Stomach smooth muscle (tissue), 2 donors: ENCODE data around the gene CRB1.

Experiments used
- H3K27ac ChIP-seq: one replicate; pipeline ENCODE4 v1.7.0; 2013; ENCODE audit warnings: mild to moderate bottlenecking, low read length, inconsistent platforms
- H3K27me3 ChIP-seq, 2 donors: one replicate each; pipeline ENCODE4 v1.7.0; 2013; ENCODE audit warnings: low read length in 2 of 2; ENCODE audit not compliant: insufficient read depth in 2 of 2, control insufficient read depth in 1 of 2
- H3K36me3 ChIP-seq, 2 donors: one replicate each; pipeline ENCODE4 v1.7.0; 2013; ENCODE audit warnings: low read length in 2 of 2; ENCODE audit not compliant: control insufficient read depth in 2 of 2, insufficient read depth in 2 of 2
- H3K4me1 ChIP-seq: one replicate; pipeline ENCODE4 v1.7.0; 2013; ENCODE audit warnings: low read length; ENCODE audit not compliant: control insufficient read depth, insufficient read depth
- H3K4me3 ChIP-seq, 2 donors: one replicate each; pipeline ENCODE4 v1.7.0; 2013; ENCODE audit warnings: low read length in 2 of 2
- H3K9ac ChIP-seq, 2 donors: one replicate each; pipeline ENCODE4 v1.7.0; 2013; ENCODE audit warnings: low read length in 2 of 2, mild to moderate bottlenecking in 1 of 2
- H3K9me3 ChIP-seq, 2 donors: one replicate each; pipeline ENCODE4 v1.7.0; 2013; ENCODE audit warnings: low read length in 2 of 2; ENCODE audit not compliant: control insufficient read depth in 2 of 2
- donor health status: healthy.
- donor health status: Pancreatic carcinoma.

The CRB1 gene

GRCh38 chr1:197521118-197521739 lies 253.2 kb downstream of the CRB1 start:
- Histone ChIP-seq H3K4me3 (no peak overlapping the region), H3K9me3 (no peaks in the 10 kb centered on the region), H3K27me3 (no peaks in the 10 kb centered on the region), H3K9ac (no peak overlapping the region), H3K36me3 (no peaks in the 10 kb centered on the region), H3K4me1 (no peaks in the 10 kb centered on the region), H3K27ac (no peak overlapping the region)

DNA sequence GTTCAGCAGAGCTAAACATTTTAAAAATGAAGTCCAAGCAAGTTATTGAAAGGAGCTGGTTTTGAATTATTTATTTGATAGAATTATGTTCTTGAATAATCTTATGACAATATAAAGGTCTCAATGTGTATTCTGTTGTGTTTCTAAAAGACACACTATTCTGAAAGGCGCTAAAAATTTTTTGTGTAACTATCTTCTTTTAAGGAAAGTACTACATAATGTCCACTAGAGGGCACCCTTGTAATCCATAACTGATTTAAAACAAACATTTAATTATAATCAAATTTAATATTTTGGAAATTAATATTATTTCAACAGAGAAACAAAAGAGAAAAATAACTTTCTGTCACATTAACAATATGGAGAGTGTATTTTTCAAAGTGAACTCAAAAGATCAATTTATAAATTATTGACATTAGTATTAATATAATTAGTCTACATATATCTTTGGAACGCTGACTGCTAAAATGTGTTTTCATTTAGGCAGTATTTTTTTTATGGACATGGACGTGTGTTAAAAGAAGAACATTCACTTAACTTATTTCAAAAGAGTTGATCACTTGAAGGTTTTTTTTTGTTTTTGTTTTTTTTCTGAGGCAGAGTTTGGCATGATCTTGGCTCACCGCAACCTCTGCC lies 258.8 kb downstream of the CRB1 start:
- Histone ChIP-seq H3K27ac (no peak overlapping the region), H3K27me3 (no peaks in the 10 kb centered on the region), H3K9me3 (no peaks in the 10 kb centered on the region), H3K36me3 (no peaks in the 10 kb centered on the region), H3K4me1 (no peaks in the 10 kb centered on the region), H3K9ac (no peak overlapping the region), H3K4me3 (no peak overlapping the region)
